ENCODE results near the gene TACC2. TPM values are rescaled to one million over a fixed set of nuclear protein-coding genes. Genes with fewer than 3 reads are reported as not detected.

TACC2 gene
- total RNA-seq, 1 donor from 2014 or later = 76.4 TPM

DNA sequence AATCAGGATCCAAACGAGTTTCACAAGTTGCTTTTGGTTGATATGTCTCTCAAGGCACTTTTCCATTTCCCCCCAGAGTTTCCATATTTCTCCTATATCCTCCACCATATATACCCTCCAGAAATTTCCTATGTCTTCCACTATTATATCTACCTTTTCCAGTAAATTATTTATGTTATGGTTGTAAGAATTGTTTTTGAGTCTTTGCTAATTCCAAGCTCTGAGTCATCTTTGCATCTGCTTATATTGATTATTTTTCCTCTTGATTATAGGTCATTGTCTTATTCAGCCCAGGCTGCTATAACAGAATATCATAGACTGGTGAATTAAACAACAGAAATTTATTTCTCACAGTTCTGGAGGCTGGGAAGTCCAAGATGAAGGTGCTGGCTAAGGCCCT lies 12.7 kb downstream of the TACC2 start:
- Histone ChIP-seq H3K9me3 (no peaks in the 10 kb centered on the region), H3K36me3 (no peaks in the 10 kb centered on the region), H3K27me3 (no peaks in the 10 kb centered on the region), H3K4me1 (no peaks in the 10 kb centered on the region), H3K4me3 (no peak overlapping the region), H3K27ac (no peak overlapping the region)
- TF ChIP-seq POLR2AphosphoS5 (IDR thresholded peaks at IDR 0.05; ENCODE audit: insufficient read depth in 1 of 2, low read depth in 1 of 2) = no peak
- TF ChIP-seq, protein P1, sequence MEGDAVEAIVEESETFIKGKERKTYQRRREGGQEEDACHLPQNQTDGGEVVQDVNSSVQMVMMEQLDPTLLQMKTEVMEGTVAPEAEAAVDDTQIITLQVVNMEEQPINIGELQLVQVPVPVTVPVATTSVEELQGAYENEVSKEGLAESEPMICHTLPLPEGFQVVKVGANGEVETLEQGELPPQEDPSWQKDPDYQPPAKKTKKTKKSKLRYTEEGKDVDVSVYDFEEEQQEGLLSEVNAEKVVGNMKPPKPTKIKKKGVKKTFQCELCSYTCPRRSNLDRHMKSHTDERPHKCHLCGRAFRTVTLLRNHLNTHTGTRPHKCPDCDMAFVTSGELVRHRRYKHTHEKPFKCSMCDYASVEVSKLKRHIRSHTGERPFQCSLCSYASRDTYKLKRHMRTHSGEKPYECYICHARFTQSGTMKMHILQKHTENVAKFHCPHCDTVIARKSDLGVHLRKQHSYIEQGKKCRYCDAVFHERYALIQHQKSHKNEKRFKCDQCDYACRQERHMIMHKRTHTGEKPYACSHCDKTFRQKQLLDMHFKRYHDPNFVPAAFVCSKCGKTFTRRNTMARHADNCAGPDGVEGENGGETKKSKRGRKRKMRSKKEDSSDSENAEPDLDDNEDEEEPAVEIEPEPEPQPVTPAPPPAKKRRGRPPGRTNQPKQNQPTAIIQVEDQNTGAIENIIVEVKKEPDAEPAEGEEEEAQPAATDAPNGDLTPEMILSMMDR (IDR thresholded peaks at IDR 0.05) = no peak
- no peak for TF ChIP-seq POLR2A (IDR thresholded peaks at IDR 0.05)
- DNase-seq (ENCODE audit: extremely low spot score in 2 of 2) = no peak
- intact Hi-C loops (cut with DNase I) = no loop called here

GRCh38 chr10:122007415-122007814 lies 18.5 kb downstream of the TACC2 start:
- no peak overlapping the region for H3K4me3 ChIP-seq
- TF ChIP-seq, protein P1 (IDR thresholded peaks at IDR 0.05) = no peak
- TF ChIP-seq POLR2AphosphoS5 (IDR thresholded peaks at IDR 0.05; ENCODE audit: insufficient read depth in 1 of 2, low read depth in 1 of 2) (no peak), POLR2A (IDR thresholded peaks at IDR 0.05) (no peak)
- no peaks in the 10 kb centered on the region for H3K9me3 ChIP-seq
- no peak overlapping the region for H3K27ac ChIP-seq
- H3K4me1 ChIP-seq = no peaks in the 10 kb centered on the region
- intact Hi-C loops (cut with DNase I) = no loop called here
- no peaks in the 10 kb centered on the region for H3K36me3 ChIP-seq
- H3K27me3 ChIP-seq = no peaks in the 10 kb centered on the region
- no peak for DNase-seq (ENCODE audit: extremely low spot score in 2 of 2)

DNA sequence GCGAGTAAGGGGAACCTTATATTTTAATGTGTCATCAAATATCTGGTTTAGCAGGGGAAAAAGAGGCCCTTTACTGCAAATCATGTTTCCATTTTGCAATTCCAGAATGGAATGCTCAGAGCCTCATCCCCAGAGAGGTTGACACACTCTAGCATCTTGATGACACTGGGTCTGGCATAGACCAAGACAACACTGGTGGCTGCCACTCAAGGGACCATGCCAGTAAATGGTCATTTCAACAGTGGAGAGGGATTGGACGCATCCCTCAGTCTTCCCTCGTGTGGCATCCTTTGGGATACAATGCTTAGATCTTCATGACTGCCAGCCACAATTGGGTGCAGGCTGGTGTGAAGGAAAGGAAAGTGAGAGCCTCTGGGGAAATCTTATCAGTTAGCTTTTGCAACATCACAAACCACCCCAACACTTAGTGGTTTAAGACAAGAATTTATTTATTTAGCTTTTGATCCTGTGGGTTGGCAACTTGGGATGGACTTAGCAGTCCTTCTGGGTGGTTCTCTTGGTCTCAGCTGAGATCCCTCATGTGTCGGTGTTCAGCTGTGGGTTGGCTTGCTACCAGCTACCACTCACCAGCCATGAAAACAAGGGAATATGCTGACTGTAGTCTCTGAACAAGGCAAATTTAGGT lies 21.6 kb downstream of the TACC2 start:
- intact Hi-C loops (cut with DNase I) = no loop called here
- TF ChIP-seq POLR2AphosphoS5 (IDR thresholded peaks at IDR 0.05; ENCODE audit: insufficient read depth in 1 of 2, low read depth in 1 of 2) (no peak), POLR2A (IDR thresholded peaks at IDR 0.05) (no peak)
- TF ChIP-seq, protein P1 (IDR thresholded peaks at IDR 0.05) = no peak

DNA sequence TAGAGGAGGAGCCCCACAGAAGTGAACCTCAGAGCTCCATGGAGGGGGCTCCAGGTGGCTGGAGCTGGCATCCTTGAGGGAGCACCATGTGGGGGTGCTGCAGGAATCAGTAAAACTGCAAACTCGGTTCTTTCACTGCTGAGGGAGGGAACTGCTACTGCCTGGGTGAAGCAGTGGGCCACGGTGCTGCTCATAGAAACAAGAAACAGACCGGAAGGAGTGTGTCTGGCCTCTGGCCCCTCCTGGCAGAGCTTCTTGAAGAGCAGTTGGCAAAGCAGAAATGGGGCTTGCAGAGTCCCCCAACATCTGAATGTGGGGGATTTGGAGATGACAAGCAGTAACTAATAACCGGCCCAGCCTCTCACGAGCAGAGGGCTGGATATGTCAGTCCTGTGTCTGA lies 23.8 kb downstream of the TACC2 start:
- Histone ChIP-seq H3K27me3 (no peaks in the 10 kb centered on the region), H3K4me1 (no peaks in the 10 kb centered on the region), H3K4me3 (no peak overlapping the region), H3K36me3 (no peaks in the 10 kb centered on the region), H3K9me3 (no peaks in the 10 kb centered on the region), H3K27ac (no peak overlapping the region)
- DNase-seq (ENCODE audit: extremely low spot score in 2 of 2) = no peak
- no peak for TF ChIP-seq POLR2A (IDR thresholded peaks at IDR 0.05)
- TF ChIP-seq, protein P1 (IDR thresholded peaks at IDR 0.05) = no peak
- TF ChIP-seq POLR2AphosphoS5 (IDR thresholded peaks at IDR 0.05; ENCODE audit: insufficient read depth in 1 of 2, low read depth in 1 of 2) = no peak
- intact Hi-C loops (cut with DNase I) = no loop called here

More for the DNA sequence above, 21.6 kb downstream of the TACC2 start:
- no peaks in the 10 kb centered on the region for H3K27me3 ChIP-seq
- H3K27ac ChIP-seq = no peak overlapping the region
- no peaks in the 10 kb centered on the region for H3K9me3 ChIP-seq
- no peak for DNase-seq (ENCODE audit: extremely low spot score in 2 of 2)
- no peaks in the 10 kb centered on the region for H3K4me1 ChIP-seq
- no peak overlapping the region for H3K4me3 ChIP-seq
- H3K36me3 ChIP-seq = no peaks in the 10 kb centered on the region

DNA sequence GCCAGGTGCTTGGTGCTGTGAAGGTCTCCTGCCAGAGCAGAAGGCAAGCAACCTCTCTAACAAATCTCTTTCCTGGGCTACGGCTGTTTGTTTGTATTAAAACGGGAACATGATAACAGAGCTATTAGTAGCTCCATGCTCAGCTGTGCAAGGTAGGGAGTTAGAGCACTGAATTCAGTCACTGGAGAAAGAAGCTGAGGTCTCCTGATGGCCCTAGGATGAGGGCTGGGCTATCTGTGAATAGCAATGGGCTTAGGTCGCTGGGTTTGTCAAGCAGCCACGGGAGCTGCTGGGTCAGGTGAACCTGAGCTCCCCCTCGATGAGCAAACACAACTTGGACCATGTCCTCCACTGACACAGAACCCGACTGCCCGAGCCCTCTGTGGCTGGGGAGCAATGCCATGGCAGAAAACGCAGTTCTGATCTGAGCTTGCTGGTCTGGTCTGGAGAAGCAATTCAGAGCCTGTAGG lies 24.4 kb downstream of the TACC2 start:
- intact Hi-C loops (cut with DNase I) = no loop called here
- DNase-seq (ENCODE audit: extremely low spot score in 2 of 2) = no peak
- no peaks in the 10 kb centered on the region for H3K36me3 ChIP-seq
- H3K9me3 ChIP-seq = no peaks in the 10 kb centered on the region
- no peaks in the 10 kb centered on the region for H3K27me3 ChIP-seq
- no peak overlapping the region for H3K4me3 ChIP-seq
- no peak for TF ChIP-seq POLR2AphosphoS5 (IDR thresholded peaks at IDR 0.05; ENCODE audit: insufficient read depth in 1 of 2, low read depth in 1 of 2)
- TF ChIP-seq, protein P1 (IDR thresholded peaks at IDR 0.05) = no peak
- no peak for TF ChIP-seq POLR2A (IDR thresholded peaks at IDR 0.05)
- H3K27ac ChIP-seq = no peak overlapping the region
- H3K4me1 ChIP-seq = peaks cover 3% of the 10 kb centered on the region

Measured in vagina (tissue), 2 donors.